GM12872 (cell line): ENCODE results near the gene GAPVD1.

ENCODE experiments used
- TF ChIP-seq, protein P1 (sequence below): IDR thresholded peaks from 3 replicates; pipeline ENCODE4 v1.5.1; 2011; ENCODE audit warnings: low read depth, mild to moderate bottlenecking, low read length, moderate library complexity; ENCODE audit not compliant: insufficient read depth

Gene GAPVD1

DNA sequence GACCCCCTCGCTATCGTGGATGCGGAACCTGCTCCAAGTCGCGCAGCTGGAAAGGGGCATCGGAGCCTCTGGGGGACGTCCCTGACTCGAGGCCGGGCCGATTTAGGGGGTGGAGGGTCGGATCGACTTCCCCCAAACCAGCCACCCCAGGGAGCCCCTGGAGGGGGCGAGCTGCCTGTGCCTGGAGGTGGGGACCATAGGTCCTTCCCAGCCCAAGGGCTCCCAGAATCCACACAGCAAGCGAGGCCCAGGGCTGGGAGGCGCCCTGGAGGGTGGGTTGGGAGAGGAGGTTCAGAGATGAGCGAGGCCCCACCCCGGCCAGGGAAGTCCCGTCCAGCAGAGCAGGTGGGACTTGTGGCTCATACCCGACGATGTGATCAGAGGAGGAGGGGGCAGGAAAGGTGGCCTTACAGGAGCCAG lies 147.6 kb downstream of the GAPVD1 start:
- TF ChIP-seq, protein P1, sequence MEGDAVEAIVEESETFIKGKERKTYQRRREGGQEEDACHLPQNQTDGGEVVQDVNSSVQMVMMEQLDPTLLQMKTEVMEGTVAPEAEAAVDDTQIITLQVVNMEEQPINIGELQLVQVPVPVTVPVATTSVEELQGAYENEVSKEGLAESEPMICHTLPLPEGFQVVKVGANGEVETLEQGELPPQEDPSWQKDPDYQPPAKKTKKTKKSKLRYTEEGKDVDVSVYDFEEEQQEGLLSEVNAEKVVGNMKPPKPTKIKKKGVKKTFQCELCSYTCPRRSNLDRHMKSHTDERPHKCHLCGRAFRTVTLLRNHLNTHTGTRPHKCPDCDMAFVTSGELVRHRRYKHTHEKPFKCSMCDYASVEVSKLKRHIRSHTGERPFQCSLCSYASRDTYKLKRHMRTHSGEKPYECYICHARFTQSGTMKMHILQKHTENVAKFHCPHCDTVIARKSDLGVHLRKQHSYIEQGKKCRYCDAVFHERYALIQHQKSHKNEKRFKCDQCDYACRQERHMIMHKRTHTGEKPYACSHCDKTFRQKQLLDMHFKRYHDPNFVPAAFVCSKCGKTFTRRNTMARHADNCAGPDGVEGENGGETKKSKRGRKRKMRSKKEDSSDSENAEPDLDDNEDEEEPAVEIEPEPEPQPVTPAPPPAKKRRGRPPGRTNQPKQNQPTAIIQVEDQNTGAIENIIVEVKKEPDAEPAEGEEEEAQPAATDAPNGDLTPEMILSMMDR, result no peak

DNA sequence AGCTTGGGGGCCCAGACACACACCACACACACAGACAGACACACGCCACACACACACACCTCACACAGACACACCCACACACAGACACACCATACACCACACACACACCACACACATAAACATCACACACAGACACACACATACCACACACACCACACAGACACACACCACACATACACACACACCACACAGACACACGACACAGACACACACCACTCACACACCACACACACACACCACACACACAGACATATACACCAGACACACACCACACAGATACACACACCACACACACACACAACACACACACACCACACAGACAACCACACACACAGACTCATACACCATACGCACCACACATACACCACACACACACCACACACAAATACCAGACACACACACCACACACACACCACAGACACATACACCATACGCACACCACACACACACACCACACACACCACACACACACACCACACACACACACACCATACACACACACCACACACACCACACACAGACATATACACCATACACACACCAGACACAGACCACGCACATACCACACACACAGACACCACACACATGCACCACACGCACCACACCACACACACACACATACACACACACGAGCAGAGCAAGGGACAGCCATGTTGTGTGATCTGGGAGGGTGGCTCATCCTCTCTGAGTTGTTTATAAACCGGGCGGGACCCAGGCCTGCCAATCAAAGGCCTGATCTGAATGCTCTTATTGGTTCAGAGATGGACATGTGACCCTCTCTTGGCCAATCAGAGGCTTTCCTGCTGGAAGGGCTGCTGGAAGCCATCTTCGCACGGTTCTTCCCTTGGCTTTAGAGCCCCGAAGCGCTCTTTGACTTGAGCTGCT lies 148.3 kb downstream of the GAPVD1 start:
- TF ChIP-seq, protein P1, result no peak

DNA sequence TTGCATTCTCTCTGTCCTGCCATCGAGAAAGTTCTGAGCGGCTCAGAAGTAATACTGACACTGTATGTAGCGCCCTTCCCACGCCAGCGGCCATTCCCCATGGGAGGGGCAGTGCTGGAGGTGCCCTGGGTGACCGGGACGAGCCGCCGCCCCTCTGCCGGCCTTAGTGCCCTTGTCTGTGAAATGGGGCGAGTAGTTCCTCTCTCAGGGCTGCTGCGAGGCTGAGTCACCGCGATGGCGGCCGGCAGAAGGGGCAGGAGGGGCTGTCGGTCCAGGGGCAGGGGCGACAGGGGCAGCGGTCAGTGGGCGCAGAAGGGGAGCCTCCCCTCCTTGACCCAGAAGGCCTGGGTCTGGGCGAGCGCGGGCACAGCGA lies 148.9 kb downstream of the GAPVD1 start:
- TF ChIP-seq, protein P1, result no peak

DNA sequence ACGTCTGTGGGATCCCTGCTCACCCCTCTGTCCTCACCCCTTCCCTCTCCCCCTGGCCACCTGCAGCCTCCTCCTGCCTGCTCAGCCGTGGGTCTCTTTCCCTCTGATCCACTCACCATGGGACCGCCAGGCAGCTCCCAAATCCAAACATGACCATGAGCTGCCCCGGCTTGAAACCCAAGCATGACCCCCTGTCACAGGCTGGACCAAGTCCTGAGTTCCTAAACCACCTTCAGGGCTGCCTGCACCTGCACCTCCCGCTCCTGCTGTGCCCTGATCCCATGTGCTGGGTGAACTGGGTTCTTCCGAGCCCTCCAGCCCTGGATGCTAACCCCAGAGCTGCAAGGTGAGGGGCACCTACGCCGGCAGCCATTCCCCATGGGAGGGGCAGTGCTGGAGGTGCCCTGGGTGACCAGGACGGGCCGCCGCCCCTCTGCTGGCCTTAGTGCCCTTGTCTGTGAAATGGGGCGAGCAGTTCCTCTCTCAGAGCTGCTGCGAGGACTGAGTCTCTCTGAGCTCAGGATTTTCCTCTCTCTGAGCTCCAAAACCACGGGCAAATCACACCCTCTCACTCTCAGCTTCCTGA lies 149.6 kb downstream of the GAPVD1 start:
- TF ChIP-seq, protein P1, result no peak

DNA sequence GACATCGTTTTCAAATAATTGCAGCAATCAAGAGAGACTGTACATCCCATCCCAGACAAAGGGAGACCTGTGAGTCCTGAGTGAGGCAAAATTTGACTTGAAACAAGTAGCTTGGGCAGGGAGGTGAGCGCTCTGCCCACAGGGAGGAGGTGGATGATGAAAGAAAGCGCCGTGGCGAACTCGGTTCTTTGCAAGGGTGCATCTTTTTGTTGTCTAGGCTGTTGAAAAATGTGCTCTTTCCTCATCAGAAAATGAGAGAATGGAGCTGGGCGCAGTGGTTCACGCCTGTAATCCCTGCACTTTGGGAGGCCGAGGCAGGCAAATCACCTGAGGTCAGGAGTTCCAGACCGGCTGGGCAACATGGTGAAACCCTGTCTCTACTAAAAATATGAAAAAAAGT lies 150.5 kb downstream of the GAPVD1 start:
- TF ChIP-seq, protein P1, result no peak

DNA sequence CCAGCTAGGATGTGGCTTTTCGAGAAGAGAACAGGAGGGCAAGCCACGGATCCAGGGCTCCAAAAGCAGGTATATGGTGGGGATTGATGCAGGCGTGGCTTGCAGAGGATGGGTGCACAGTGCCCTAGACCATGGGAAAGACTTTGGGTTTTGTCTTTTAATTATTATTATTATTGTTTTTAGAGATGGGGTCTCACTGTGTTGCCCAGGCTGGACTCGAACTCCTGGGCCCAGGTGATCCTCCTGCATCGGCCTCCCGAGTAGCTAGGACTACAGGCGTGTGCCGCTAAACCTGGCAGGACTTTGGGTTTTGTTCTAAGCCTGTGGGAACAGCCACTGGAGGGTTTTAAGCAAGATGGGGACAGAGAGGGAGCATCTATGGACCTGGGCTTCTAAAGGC lies 152.0 kb downstream of the GAPVD1 start:
- TF ChIP-seq, protein P1, result no peak

DNA sequence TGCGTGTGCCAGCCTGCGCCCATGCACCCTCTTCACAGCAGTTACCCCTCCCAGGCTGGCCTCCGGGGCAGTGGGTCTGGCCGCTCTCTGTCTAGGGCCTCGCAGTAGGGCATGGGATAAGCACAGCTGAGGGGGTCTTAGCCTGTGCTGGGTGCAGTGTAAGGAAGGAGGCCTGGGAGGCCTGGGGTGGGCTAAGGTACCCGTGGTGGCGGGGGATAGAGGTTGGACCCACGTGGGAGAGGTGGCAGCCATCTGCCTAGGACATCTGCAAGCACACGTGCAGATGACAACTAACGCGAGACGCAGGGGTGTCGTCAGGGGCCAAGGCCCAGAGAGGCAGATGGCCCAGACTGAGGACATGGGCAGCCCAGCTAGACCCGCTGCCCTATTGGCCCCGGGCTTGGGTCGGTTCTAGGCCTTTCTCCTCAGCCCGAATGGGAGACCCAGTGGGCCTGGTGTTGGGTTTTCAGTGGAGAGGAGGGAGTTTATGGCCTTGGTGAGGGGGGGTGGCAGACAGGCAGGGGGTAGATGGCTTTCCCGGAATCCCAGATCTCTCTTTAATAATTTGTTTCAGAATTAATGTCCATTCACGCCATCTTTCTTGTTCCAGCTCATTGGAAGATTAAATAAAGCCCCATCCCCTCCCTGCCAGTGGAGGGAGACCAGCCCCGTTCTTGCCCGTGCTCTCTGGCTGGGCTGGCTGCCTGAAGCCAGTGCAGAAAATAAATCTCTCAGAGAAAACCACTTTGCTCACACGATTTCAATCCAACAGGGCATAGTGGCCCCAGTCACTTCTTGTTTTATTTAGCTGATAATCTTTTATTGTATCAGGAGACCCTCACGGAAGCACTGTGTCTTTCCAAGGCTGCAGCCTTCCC lies 154.2 kb downstream of the GAPVD1 start:
- TF ChIP-seq, protein P1, result no peak
